Measurements from ENCODE around the gene STN1. TPM values are rescaled to one million over a fixed set of nuclear protein-coding genes. Genes with fewer than 3 reads are reported as not detected.

Gene STN1
- total and polyA plus RNA-seq, 2 of the 4 experiments (the other 2 are of a cell fraction), result 17.8 to 32.3 TPM

- Histone ChIP-seq H3K4me3 (ENCODE audit: insufficient read depth, low read depth, low read length) (no peak overlapping the region), H3K36me3 (ENCODE audit: control insufficient read depth, insufficient read depth, low read length) (no peaks in the 10 kb centered on the region), H4K91ac (ENCODE audit: insufficient read depth, low read depth, low read length) (no peak overlapping the region), H3K23ac (ENCODE audit: low read depth, low read length) (no peak overlapping the region), H3K18ac (ENCODE audit: low read depth, low read length) (no peak overlapping the region), H3K4me1 (ENCODE audit: control insufficient read depth, insufficient read depth, low read length) (peaks cover 6% of the 10 kb centered on the region), H3K9me1 (ENCODE audit: insufficient read depth, low read length) (peaks cover 3% of the 10 kb centered on the region; the same call in 1 of the 2 replicates), H2AK5ac (ENCODE audit: low read depth, low read length) (no peak overlapping the region), H3K56ac (ENCODE audit: extremely low read depth, insufficient read depth, low read length) (no peak overlapping the region), H3K4me2 (ENCODE audit: low read depth, low read length) (no peak overlapping the region), H3K14ac (replicated peaks; ENCODE audit: low read depth, low read length) (no peak overlapping the region), H3K4ac (ENCODE audit: low read depth, low read length) (no peak overlapping the region), H3K27ac (ENCODE audit: insufficient read depth, low read length) (no peak overlapping the region), H3K27me3 (ENCODE audit: control insufficient read depth, insufficient read depth, low read length) (no peaks in the 10 kb centered on the region), H2BK120ac (ENCODE audit: low read depth, low read length) (no peak overlapping the region), H2AFZ (replicated peaks; ENCODE audit: low read length, poor library complexity) (no peak overlapping the region), H2BK15ac (ENCODE audit: low read depth, low read length) (no peak overlapping the region), H4K8ac (ENCODE audit: low read depth in 2 of 2, low read length in 2 of 2) (no peak overlapping the region), H2BK5ac (ENCODE audit: low read depth, low read length, poor library complexity, severe bottlenecking) (no peak overlapping the region), H4K5ac (ENCODE audit: low read depth, low read length) (no peak overlapping the region), H2BK20ac (ENCODE audit: low read depth, low read length) (no peak overlapping the region), H3K9me3 (ENCODE audit: control insufficient read depth, insufficient read depth, low read length) (no peaks in the 10 kb centered on the region), H4K20me1 (ENCODE audit: insufficient read depth, low read length) (no peaks in the 10 kb centered on the region), H3K9ac (ENCODE audit: low read depth, low read length) (no peak overlapping the region), H2AK9ac (replicated peaks; ENCODE audit: low read depth, low read length, poor library complexity) (no peak overlapping the region), H3K79me1 (ENCODE audit: low read depth in 1 of 2, low read length in 2 of 2) (peaks cover 33 to 65% of the 10 kb centered on the region in 2 experiments)
- intact Hi-C loops (cut with micrococcal nuclease) (no loop called here), in situ Hi-C loops (cut with MboI; ENCODE audit: low sequenced_read_pairs) (no loop called here), dilution Hi-C loops (cut with HindIII; ENCODE audit: low sequenced_read_pairs, unreplicated experiment) (no loop called here)
- ChIA-PET POLR2A (ENCODE audit: unreplicated experiment) (no interaction called here), CTCF (interaction anchor here (0.5 kb wide), 1 partner anchor 59 kb away, joined by 4 read pairs; no protein-coding TSS in a partner anchor)
- DNase-seq (no peak), ATAC-seq (ENCODE audit: low read depth) (no peak)
- WGBS, 2 experiments (ENCODE audit: extremely low coverage in 2 of 2, insufficient read length in 1 of 2), result no CpG with 5 or more reads among the region's 7 CpGs
- BruUV-seq (replicated peaks), result no TSS peak
- TF ChIP-seq MXI1 (IDR thresholded peaks at IDR 0.05; ENCODE audit: borderline replicate concordance, low read depth, low read length) (no peak), RCOR1 (IDR thresholded peaks at IDR 0.05; ENCODE audit: insufficient replicate concordance, low read length) (no peak), CHD1 (IDR thresholded peaks at IDR 0.05; ENCODE audit: low read depth, low read length) (no peak), NFE2L2 (IDR thresholded peaks at IDR 0.05; ENCODE audit: low read depth, low read length) (no peak), RAD21 (IDR thresholded peaks at IDR 0.05; ENCODE audit: low read length) (no peak), FOS (IDR thresholded peaks at IDR 0.05; ENCODE audit: low read depth, low read length) (no peak), POLR2A (IDR thresholded peaks at IDR 0.05; ENCODE audit: low read depth, low read length) (no peak)
Observed at GRCh38 chr10:103842605-103843004, 75.4 kb downstream of the STN1 start.

All from IMR-90 (cell line).